Upper lobe of left lung (tissue), 6 donors: Measurements from ENCODE around the gene RCC2. TPM values are rescaled to one million over a fixed set of nuclear protein-coding genes. Genes with fewer than 3 reads are reported as not detected.

ENCODE experiments used
- total RNA-seq, 6 donors: library from RNA; depleted of rRNA in 4 of 6; stranded (reverse); fragments of >200 nt in 4 of 6; gene quantifications; one replicate each; pipeline versions ENCODE4 v1.1.0 to v1.2.1, GENCODE V29; 2016 to 2021
- donor health status: DM: no; HTN: no; CAD: no; lungs with moderate emphysema.
- donor health status: DM: no; HTN: yes; CAD: no; lungs with severe emphysema.

Gene RCC2
- total RNA-seq, 6 donors from 2014 or later: 32.1 to 66.2 (median 47.7) TPM

Other genes starting within 250 kb of the RCC2 start
- not detected for gene PADI1, start 234.5 kb downstream of the RCC2 start, total RNA-seq
- gene PADI3, start 190.6 kb downstream of the RCC2 start, total RNA-seq: not detected
- gene PADI4, start 131.5 kb downstream of the RCC2 start, total RNA-seq: 10 to 100 TPM in 1 of 6 donors, 1 to 10 TPM in 5; 2.7 to 32.3 (median 9.0) TPM
- gene PADI6, start 67.5 kb downstream of the RCC2 start, total RNA-seq: not detected
- 100 to 1,000 TPM in 1 of 6 donors, 10 to 100 TPM in 5; 17.6 to 172 (median 50.0) TPM for gene ARHGEF10L, start 100.0 kb upstream of the RCC2 start, total RNA-seq